AG09319 (cell line): ENCODE measurements around the gene ZFYVE21.

Experiments used
- DNase-seq: peaks from one replicate; pipeline ENCODE4 v3.0.0-alpha.2; 2010; ENCODE audit warnings: low read depth; ENCODE audit errors: extremely low read depth
- TF ChIP-seq, protein P1 (sequence below): IDR thresholded peaks from 2 replicates; pipeline ENCODE4 v1.5.1; 2011; ENCODE audit warnings: low read depth, mild to moderate bottlenecking, inconsistent platforms, low read length, moderate library complexity

ZFYVE21 gene

DNA sequence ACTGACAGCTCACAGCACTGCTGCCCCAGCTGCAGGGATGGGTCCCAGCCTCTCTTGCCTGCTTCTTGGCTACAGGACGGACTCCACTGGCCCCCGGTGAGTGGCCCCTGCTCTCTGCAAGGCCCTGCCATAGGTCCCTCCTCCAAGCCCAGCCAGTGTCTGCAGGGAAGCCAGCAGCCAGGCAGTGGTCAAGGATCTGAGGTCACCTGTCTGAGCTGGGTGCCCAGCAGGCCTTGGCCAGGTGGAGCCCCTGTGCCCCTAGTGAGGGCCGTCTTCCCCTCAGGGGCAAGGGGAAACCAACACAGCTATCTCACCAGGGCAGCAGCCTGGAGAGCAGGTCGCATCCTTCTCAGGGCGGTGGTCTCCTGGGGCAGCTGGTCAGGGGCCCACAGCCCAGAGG lies 13.5 kb upstream of the ZFYVE21 start:
- TF ChIP-seq, protein P1, sequence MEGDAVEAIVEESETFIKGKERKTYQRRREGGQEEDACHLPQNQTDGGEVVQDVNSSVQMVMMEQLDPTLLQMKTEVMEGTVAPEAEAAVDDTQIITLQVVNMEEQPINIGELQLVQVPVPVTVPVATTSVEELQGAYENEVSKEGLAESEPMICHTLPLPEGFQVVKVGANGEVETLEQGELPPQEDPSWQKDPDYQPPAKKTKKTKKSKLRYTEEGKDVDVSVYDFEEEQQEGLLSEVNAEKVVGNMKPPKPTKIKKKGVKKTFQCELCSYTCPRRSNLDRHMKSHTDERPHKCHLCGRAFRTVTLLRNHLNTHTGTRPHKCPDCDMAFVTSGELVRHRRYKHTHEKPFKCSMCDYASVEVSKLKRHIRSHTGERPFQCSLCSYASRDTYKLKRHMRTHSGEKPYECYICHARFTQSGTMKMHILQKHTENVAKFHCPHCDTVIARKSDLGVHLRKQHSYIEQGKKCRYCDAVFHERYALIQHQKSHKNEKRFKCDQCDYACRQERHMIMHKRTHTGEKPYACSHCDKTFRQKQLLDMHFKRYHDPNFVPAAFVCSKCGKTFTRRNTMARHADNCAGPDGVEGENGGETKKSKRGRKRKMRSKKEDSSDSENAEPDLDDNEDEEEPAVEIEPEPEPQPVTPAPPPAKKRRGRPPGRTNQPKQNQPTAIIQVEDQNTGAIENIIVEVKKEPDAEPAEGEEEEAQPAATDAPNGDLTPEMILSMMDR = no peak
- no peak for DNase-seq

DNA sequence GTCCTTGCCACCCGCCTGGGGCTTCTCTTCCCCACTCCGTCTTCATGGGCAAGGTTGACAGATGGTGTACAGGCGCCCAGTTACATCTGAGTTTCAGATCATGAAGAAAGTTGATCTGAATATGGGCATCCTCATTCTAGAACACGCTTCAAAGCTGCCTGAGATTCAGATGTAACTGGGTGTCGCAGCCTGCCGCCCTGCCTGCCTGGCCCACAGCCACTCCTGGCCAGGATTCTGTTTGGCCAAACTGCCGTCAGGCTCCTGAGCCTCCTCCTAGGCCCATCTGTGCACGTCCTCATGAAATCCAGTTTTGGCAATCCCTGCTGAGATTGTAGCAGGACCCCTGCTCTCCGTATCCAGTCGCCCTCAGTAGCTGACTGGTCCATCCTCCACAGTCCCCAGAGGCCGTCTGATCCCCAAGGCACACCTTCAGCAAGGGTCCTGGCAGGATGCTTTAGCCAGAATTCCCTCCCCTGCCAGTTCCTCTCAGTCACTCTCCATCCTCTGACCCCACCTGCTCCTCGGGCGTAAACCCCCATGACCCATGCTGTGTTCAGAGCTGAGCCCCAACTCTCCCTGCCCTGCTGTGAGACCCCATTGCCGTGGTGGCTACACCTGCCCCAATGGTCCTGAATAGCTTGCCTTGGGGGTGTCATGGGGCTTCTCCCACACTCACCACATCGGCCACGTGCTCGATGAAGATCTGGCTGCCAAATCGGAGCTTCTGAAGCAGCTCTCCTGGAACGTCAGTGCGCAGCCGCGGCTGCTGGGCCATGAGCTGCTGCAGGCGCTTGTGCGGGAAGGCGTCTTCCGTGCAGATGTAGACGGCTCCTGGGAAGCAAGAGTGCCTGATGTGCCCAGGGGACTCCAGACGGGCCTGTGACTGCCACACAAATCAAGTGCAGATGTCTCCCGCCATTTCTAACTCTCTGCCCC lies 12.8 kb upstream of the ZFYVE21 start:
- TF ChIP-seq, protein P1 = no peak
- no peak for DNase-seq

DNA sequence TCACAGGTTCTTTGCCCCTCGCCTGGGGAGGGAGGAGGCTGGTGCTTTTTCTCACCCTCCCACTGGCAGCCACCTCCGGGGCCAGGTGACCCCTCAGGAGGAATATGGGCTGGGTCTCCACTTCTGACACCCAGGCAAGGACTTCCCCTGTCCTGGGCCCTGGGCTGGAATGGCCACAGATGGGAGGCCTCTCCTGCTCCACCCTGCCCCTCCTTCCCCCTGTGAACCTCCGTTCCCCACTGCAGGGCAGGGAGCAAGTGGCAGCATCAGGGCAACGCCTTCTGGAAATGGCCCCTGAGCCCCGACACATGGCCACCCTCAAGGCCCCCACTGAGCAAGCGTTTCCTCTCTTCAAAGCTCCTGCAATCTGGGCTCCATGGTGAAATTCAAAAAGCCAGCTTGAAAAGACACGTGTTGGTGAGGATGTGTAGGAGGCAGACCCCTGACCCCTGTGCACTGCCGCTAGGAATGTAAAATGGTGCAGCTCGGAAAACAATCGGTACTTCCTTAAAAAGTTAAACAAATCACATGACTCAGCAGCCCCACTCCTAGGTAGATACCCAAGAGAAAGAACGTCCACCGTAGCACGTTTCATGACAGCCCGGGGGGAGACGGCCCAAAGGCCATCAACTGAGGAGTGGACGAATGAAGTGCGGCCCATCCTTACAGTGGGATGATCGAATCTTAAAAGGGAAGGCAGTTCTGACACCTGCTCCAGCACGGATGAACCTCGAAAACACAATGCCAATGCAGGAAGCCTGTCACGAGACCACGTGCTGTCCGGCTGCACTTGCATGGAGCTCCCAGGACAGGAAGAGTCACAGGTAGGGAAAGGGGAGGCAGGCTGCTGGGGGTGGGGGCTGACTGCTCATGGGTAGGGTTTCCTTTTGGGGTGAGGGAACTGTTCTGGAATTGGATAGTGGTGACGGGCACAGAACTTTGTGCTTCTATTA lies 11.9 kb upstream of the ZFYVE21 start:
- TF ChIP-seq, protein P1 = no peak

DNA sequence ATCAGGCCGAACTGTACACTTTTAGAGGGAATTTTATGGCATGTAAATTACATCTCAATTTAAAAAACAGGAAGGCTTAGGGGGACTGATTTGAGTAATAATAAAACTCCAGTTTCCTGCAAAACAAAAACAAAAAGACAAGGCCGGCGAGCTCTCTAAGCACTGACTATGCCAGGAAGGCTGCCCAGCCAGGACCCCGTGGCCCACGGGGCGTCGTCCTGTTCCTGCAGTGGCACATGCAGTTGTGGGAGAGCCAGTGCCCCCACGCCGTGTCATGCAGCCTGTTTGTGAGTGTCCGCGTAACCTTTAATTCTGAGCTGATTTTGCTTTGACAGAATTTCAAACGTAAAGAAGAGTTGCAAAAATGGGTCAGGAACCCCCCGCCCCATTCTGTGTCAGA lies 10.9 kb upstream of the ZFYVE21 start:
- no peak for DNase-seq
- TF ChIP-seq, protein P1 = no peak

More for the DNA sequence above, 11.9 kb upstream of the ZFYVE21 start:
- DNase-seq = no peak

DNA sequence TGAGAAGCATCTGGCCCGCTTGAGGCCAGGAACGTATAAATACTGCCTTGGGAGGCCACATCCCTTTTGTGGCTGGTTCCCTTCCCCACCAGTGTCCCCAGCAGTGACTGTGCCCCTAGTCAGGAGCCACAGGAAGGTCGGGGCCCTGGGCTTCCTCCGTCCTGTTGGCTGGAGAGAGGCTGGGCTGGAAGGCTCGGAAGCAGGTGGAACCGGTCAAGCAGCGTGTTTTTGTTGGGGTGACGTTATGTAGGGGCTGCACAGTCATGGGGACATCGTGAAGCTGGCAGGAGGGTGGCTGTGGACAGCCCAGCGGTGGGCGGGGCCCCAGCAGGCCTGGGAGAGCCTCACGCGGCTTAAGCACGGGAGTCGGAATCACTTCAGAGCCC lies 10.5 kb upstream of the ZFYVE21 start:
- TF ChIP-seq, protein P1 = no peak
- no peak for DNase-seq

DNA sequence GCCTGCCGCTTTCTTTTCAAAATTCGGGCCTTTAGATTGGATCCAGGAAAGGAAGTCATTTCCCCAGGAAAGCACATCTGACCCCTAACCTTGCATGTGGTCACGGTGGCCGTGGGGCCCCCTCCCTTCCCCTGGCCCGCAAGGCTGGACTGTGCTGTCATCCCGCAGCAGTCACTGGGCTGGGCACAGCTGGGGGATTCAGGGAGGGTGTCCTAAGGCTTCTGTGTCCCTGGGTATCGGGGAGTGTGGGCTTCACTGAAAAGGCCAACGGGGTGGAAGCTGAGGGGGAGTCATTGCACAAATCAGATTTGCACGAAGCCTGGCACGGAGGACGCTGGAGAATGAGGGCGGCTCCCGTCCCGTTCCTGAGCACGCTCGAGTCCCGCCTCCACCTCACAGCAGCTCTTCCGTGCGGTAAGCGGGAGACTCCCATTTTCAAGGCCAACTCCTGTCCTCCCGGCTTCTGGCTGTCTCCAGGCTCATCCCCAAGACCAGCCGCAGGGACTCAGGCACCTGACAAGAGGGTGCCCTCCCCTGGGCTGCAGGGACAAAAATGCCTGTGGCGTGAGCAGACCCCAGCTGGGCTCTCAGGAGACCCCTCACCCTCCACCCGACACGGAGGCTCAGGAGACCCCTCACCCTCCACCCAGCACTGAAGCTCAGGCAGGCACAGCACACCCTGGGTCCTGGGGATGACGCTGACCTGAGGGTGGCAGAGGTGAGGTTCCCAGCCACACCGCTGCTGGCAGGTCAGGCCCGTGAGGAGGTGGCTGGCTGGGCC lies 9.9 kb upstream of the ZFYVE21 start:
- no peak for DNase-seq
- TF ChIP-seq, protein P1 = no peak
